ENCODE measurements around the gene CARD14. TPM values are rescaled to one million over a fixed set of nuclear protein-coding genes. Genes with fewer than 3 reads are reported as not detected.

Gene CARD14
- total RNA-seq, 1 experiment from 2014 or later = 0.10 TPM

GRCh38 chr17:80210348-80211108 lies 40.7 kb downstream of the CARD14 start:
- no peak for DNase-seq (ENCODE audit: low read depth)

- no peak for DNase-seq (ENCODE audit: low read depth)
Measured at GRCh38 chr17:80212109-80212508, 42.3 kb downstream of the CARD14 start.

GRCh38 chr17:80212511-80212910 lies 42.7 kb downstream of the CARD14 start:
- DNase-seq (ENCODE audit: low read depth) = no peak

GRCh38 chr17:80212962-80213642 lies 43.3 kb downstream of the CARD14 start:
- DNase-seq (ENCODE audit: low read depth) = no peak

- no peak for DNase-seq (ENCODE audit: low read depth)
Measured at GRCh38 chr17:80213643-80213975, 43.8 kb downstream of the CARD14 start.

GRCh38 chr17:80214012-80214877 lies 44.4 kb downstream of the CARD14 start:
- no peak for DNase-seq (ENCODE audit: low read depth)

- no peak for DNase-seq (ENCODE audit: low read depth)
Measured at GRCh38 chr17:80214878-80215210, 45.0 kb downstream of the CARD14 start.

- no peak for DNase-seq (ENCODE audit: low read depth)
Measured at GRCh38 chr17:80216473-80217456, 46.9 kb downstream of the CARD14 start.

- DNase-seq (ENCODE audit: low read depth) = no peak
Measured at GRCh38 chr17:80217703-80218362, 48.0 kb downstream of the CARD14 start.

- no peak for DNase-seq (ENCODE audit: low read depth)
Measured at GRCh38 chr17:80218391-80218790, 48.6 kb downstream of the CARD14 start.

GRCh38 chr17:80219013-80219762 lies 49.4 kb downstream of the CARD14 start:
- DNase-seq (ENCODE audit: low read depth) = peak; percentile 97

GRCh38 chr17:80219763-80220053 lies 49.9 kb downstream of the CARD14 start:
- no peak for DNase-seq (ENCODE audit: low read depth)

GRCh38 chr17:80220054-80220735 lies 50.4 kb downstream of the CARD14 start, which contains the start of the genes SGSH and SLC26A11:
TSS of gene SGSH (minus strand) at chr17:80220333. CDS start at chr17:80220313, 20 bp downstream.
TSS of gene SLC26A11 (plus strand) at chr17:80220427. CDS start at chr17:80221561, 1,134 bp downstream.
- peak; percentile 75 for DNase-seq (ENCODE audit: low read depth)

- DNase-seq (ENCODE audit: low read depth) = no peak
Measured at GRCh38 chr17:80220736-80221215, 50.9 kb downstream of the CARD14 start.

GRCh38 chr17:80221351-80222105 lies 51.7 kb downstream of the CARD14 start:
- DNase-seq (ENCODE audit: low read depth) = no peak

- no peak for DNase-seq (ENCODE audit: low read depth)
Measured at GRCh38 chr17:80222376-80223141, 52.7 kb downstream of the CARD14 start.

- DNase-seq (ENCODE audit: low read depth) = no peak
Measured at GRCh38 chr17:80223142-80223815, 53.4 kb downstream of the CARD14 start.
